GM21447 (cell line): ENCODE measurements around the gene MDFIC.

Experiments
- ATAC-seq: cut with Tn5 transposase; IDR thresholded peaks from one replicate; pipeline ENCODE4 v1.9.1; 2021; ENCODE audit not compliant: unreplicated experiment

Gene MDFIC

DNA sequence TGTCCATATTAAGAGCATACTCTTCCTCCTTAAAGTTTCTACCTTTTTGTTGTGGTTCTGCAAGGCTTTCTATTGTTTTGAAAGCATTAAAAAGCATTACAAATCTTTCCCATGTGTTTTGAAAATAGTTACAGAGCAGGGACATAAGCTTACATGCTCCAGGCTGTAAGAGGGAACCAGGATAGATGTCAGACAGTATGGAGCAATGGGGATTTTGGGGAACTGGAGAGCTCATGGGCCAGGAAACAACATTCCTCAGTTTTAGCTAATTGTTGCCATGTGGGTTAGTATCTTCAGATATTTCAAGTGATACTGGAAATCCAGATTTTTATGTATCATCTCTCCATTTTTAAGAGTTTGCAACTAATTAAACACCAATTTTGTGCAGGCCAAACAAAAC lies 3.5 kb downstream of the MDFIC start:
- no peak for ATAC-seq

- no peak for ATAC-seq
Measured at GRCh38 chr7:114928060-114928459, 6.2 kb downstream of the MDFIC start.

DNA sequence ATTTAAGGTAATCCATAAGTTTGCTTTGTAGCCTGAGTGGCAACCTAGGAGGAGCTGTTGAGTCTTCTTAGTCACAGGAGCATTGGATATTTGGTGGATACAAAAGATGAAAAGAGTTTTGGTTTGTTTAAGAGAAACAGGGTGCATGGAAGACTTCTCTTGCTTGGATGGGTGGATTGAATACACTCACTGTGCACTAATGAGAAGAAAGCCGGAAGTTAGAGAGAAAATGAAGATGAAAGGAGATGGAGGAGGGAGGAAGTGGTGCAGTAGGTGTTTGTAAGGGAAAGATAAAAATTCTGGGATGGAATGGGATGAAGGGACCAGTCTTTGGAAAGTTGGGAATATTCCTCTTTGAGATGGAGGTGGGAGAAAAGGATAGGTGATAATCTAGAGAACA lies 7.7 kb downstream of the MDFIC start:
- ATAC-seq, result no peak

DNA sequence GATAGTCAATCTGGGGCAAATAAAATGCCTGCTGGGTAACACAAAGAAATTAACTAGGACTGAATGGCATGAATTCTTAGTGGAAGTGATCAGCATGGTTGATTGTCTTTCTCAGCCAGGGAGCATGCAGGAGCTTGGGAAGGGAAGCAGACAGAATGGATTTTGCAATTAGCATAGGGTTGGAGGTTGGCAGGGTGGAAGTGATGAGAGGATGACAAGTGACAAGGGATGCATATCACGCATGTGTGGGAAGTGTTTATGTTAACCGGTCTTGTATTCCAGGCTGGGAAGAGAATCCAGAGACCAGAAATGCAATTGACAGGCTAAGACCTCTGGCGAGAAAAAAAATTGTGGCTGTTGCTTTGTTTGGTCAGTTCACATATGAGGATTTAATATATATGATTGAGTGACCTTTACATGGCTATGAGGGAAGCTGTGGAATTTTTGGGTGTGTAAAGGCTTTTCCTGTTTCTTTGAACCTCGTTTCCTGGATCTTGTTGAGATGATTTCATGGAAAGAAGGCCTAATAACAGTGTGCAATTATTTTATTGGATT lies 8.3 kb downstream of the MDFIC start:
- ATAC-seq, result no peak

DNA sequence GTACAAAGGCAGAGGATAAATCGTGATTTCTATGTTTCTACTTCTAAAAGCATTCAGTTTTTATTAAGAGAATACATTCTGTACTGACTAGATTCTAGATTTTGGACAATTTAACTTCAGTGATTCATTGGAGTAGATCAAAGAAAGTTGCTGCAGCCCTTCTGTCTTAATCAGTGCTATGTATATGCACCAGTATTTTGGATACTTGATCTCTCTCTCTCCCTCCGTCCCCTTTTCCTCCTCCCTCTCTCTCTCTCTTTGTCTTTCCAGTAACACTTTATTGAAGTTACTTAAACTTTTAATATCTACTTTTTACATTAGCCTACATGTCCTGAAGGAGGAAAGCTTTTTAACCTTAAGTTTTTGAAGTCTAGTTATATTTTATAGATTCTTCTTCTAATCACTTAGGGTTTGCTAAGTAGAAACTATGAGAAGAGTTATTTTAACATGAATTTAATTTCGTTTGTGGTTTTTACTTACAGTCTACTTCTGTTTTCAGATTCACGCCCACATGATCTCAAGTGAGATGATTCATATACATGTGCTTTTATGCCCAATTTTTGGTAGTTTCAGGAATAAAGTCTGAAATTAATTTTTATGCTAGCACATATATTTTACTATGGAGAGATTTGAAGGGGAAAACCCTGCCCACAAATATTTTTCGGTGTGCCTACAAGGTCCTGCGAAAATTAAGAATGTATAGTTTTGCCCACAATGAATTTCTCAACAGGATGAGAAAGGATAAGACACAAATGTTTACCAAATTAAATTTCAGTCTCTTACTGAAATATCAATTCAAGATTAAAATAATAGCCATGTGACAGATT lies 9.1 kb downstream of the MDFIC start:
- ATAC-seq, result peak; percentile 43

- peak; percentile 75 for ATAC-seq
Measured at GRCh38 chr7:114931656-114932011, 9.7 kb downstream of the MDFIC start.

DNA sequence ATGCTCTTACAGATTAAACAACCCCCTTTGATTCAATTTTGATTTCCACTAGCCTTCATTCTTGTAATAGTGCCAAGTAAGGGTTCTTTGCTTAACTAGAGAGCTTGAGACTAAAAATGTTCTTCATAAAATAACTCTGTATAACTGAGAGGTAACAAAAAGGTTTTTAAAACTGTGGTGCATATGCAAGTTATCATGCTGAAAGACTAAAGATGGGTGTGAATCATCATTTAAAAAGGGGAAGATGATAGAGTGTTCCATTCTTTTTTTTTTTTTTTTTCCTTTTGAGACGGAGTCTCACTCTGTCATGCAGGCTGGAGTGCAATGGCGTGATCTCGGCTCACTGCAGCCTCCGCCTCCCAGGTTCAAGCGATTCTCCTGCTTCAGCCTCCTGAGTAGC lies 11.1 kb downstream of the MDFIC start:
- ATAC-seq, result no peak

DNA sequence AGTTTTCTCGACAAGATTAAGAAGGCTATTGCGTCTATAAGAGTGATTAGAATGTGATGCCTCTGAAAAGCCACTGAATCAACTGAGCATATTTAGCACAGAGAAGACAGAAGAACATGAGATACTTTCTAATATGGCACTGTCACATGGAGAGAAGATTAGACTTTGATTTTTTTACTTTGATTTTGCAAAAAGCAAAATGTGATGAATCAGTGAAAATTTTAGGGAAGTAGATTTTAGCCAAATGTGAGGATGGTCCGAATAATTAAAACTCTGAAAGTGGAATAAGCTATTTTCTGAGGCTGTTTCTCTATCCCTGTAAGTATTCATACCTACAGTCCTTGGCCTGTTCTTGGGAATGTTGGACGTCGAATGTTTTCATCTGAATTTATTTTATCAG lies 11.8 kb downstream of the MDFIC start:
- no peak for ATAC-seq

DNA sequence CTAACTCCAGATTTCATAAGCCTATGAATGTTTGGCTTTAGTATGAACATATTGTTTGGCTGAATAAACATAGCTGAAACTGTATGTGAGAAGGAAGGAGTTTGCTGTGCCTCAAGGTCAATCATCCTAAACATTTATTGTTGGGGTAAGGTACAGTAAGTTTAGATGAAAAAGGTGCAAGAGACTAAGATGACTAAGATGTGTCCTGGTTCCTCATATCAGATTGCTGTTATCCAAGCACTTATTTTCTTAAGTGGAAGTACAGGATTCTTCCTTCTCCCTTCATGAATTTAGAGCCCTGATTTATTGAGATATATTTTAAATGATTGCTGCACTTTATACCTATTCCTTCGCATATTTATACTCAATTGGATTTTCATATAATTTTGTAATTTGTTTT lies 12.2 kb downstream of the MDFIC start:
- no peak for ATAC-seq

DNA sequence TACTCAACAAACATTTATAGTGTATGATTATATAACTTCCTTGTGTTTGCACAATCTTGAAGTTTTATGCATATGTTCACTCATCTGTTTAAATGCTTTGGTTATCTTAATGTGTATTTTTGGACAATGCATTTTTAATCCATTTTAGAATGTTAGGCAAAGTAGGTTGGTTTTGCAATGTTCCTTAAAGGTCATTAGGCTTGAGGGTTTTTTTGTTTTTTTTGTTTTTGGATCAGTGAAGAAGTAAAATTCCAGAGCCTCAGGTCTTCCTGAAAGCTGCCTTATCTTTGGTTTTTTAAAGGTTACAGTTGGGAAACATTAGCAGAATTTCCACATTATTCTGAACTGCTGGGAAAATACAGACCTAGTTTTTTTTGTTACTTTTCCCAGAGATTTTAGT lies 12.8 kb downstream of the MDFIC start:
- ATAC-seq, result no peak

GRCh38 chr7:114936471-114936870 lies 14.6 kb downstream of the MDFIC start:
- no peak for ATAC-seq

DNA sequence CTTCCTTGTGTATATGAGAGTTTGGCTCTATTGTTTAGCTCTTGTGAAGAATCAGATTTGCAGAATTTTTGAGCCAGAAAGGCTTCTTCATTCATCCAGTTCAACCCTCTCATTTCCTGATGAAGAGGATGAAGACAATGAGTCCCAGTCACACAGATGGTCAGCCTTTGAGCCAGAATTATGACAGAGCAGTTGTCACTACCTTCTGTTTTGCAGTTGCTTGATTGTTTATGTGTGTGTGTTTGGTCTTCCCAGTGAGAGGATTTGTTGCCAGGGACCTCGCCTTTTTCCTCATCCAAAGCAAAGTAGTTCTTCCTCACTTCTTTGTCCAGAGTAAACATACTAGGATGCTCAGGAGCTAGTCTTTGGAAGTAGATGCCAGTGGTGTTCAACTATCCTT lies 15.6 kb downstream of the MDFIC start:
- ATAC-seq, result no peak

GRCh38 chr7:114938785-114939184 lies 16.9 kb downstream of the MDFIC start:
- ATAC-seq, result no peak

- ATAC-seq, result no peak
Measured at GRCh38 chr7:114939484-114940097, 17.7 kb downstream of the MDFIC start.

DNA sequence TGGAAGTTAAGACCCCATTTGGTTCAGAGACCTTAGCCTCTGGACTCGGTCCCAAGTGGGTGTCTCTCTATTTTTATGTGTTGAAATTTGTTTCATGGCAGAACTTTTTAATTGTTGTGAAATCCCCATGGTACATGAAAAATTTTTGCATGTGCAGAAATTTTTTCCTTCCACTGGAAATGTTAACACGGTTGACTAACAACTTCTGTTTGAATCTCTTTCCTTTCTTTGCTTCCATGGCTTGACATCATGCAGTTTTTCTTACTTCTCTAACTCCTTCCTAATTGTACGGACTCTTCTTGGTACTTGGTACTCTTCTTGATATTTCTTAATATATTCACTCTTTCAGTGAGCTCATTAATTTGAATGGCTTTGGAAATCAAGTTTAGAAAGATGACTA lies 18.3 kb downstream of the MDFIC start:
- ATAC-seq, result no peak

- peak; percentile 48 for ATAC-seq
Measured at GRCh38 chr7:114941692-114942091, 19.8 kb downstream of the MDFIC start.

- peak; percentile 58 for ATAC-seq
Measured at GRCh38 chr7:114942446-114943175, 20.7 kb downstream of the MDFIC start.

DNA sequence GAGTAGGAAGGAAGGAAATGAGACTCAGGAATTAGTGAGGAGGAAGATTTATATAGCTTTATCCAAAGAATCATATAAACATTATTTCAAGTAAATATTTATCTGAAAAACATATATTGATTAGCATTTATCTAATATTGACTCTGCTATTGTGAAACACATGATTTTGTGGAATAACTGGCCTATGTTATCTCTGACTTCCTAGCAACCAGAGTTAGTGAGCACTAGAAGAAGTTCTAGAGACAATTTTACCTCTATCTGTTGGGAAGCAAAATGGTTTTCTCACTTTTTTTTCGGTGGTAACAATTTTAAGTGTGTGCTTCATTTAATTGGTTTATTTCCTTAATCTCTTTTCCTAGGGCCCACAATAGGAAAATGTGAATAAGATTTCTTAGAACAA lies 21.6 kb downstream of the MDFIC start:
- no peak for ATAC-seq

GRCh38 chr7:114943953-114944744 lies 22.3 kb downstream of the MDFIC start:
- no peak for ATAC-seq

GRCh38 chr7:114944745-114945625 lies 23.1 kb downstream of the MDFIC start:
- no peak for ATAC-seq
